Erythroblast (primary cell): ENCODE measurements around the gene PMVK.
A peak's percentile ranks its signal among the peaks of the same experiment; 100 is the strongest.

Experiments
- DNase-seq, 2 experiments: peaks; one replicate each; lab custom pipeline; 2025; lab: John Stamatoyannopoulos, UW
- GATA1 ChIP-seq: IDR thresholded peaks from 2 replicates; pipeline ENCODE4 v1.6.1; 2011; ENCODE audit warnings: low read depth, mild to moderate bottlenecking, control low read depth, low read length, moderate library complexity
- POLR2A ChIP-seq: IDR thresholded peaks from 2 replicates; pipeline ENCODE4 v1.6.1; 2011; ENCODE audit warnings: mild to moderate bottlenecking, low read length

The PMVK gene

DNA sequence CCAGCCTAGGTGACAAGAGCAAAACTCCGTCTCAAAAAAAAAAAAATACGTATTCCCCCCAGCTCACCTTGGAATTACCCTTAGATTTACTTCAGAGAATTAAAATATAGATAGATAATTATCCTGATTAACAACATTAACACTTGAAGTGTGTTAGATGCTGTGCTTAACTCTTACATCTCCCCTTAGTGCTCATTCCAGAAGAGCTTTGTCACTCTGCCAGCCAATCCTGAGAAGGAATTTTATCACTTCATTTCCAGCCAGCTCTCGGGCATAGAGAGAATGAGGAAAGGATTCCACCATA lies 35.6 kb upstream of the PMVK start:
- TF ChIP-seq POLR2A: no peak
- TF ChIP-seq GATA1: no peak
- no peak for DNase-seq

DNA sequence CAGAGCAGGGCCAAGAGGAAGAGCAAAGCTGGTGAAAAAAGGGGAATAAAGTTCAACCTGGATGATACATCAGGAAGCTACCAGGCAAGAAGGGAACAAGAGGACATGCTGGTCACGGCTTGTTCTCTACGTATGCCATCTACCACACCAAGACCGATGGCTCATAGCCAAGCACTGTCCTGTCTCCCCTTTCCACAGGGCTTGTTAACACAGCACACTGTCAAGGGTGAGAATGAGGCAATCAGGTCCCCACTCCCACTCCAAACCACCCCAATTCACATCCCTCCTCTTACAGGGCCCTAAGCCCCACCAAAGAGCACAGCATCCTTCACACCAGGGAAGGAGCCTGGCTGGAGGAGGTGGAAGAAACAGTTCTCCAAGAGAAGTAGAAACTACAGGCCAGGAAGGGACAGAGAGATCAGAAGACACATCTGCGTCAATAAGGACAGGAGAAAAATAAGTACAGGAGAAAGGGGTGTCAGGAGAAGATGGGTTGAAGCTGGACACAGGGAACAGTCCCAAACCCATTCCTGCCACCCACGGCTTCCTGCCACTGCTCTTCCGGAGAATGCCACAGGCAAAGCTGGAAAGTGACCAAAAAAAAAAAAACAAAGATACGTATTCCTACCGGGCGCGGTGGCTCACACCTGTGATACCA lies 35.0 kb upstream of the PMVK start:
- TF ChIP-seq POLR2A (no peak), GATA1 (no peak)
- DNase-seq: peak; percentile 36 to 53

DNA sequence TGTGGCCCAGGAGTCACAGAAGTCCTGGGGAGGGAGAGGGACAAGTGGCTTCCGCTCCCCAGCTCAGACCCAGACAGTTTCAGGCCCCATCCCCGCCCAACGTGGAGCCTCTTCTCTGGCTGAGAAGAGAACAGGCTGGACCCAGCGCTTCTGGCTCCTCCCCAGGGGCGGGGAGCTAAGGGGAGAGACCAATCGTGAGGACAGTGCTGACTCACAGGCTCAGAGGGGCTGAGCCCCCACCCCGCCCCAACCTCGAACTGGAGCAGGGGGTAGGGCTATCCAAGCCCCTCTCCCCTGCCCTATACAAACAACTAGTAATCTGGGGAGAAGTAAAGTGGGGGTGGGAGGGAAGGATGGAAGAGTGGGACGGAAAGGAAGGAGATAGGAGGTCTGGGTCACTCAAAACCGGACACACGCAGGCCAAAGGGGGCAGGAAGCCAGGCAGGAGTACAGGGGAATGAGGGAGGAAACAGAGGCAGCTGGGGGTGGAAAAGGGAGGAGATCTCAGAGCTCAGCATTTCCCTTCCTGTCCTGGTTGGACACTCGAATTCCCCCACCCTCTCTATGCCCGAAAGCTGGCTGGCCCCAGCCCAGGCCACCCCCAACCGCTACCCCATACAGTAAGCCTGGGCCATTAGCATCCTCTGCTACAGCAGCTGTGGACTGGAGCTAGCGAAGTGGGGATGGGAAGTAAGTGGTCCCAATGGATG lies 34.3 kb upstream of the PMVK start, which contains the start of gene SHC1:
TSS of gene SHC1 (minus strand) at position 117 of the 710 bp plus-strand sequence. CDS start 221 bp downstream, outside the sequence.
- TF ChIP-seq GATA1: no peak
- peak; percentile 85 for TF ChIP-seq POLR2A
- peak; percentile 90 to 94 for DNase-seq

DNA sequence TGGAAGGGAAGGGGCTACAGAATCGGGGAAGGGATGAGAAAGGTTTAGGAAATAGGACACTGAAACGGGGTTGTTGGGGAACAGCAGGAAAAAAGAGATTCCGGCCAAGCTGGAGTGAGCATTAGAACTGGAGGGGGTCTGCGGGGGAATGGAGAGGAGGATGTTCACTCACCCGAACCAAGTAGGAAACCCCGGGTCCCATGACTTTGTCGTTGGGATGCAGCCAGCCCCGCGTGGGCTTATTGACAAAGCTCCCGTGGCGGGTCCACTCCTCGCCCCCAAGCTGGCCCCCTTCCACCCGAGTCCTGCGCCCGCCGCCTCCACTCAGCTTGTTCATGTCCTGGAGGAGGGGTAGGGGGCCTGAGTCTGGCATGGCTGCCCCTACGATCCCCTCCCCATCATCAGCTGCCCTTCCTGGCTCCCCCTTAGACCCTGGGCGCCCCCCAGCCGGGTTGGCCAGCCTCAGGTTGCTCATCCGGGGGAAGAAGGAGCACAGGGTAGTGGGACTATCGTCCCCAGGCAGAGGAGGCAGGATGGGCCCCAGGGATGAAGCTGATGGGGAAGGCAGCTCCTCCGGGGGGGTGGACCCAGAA lies 33.4 kb upstream of the PMVK start:
- TF ChIP-seq POLR2A (no peak), GATA1 (no peak)
- DNase-seq: no peak

DNA sequence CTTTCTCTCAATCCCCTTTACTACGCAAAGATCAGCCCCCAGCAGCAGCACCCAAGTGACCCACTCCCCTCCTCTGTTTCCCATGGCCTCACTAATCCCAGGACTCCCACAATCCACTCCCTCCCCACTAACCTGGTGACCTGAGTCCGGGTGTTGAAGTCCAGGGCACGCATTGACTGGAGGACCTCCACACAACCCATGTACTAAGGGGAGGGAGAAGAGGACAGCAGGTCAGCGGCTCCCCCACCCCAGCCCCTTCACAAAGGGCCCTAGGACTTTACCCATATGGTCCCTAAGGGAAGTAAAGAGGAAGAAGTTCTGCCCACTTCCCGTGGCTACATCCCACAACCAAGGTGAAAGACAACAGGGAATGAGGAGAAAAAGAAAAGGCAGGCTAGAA lies 32.7 kb upstream of the PMVK start:
- no peak for DNase-seq
- TF ChIP-seq GATA1: no peak
- no peak for TF ChIP-seq POLR2A

DNA sequence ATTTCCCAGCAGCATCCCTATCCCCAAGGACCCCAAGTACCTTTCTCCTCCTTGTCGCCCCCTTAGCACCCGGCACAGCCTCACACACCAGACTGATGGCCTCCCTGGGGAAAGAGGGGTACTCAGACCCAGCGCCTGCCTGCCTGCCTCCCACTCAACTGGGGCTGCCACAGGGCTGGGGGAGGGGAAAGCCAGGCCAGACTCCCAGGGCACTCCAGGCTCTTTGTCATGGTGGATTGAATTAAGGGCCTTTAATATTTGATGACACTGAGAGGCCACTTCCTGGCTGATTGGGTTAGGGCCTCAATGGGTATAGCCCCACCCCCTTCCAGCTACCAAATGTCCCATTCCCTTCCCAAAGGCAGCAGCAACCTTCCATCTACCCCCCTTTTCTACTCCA lies 32.2 kb upstream of the PMVK start:
- DNase-seq: no peak
- TF ChIP-seq POLR2A (no peak), GATA1 (no peak)

DNA sequence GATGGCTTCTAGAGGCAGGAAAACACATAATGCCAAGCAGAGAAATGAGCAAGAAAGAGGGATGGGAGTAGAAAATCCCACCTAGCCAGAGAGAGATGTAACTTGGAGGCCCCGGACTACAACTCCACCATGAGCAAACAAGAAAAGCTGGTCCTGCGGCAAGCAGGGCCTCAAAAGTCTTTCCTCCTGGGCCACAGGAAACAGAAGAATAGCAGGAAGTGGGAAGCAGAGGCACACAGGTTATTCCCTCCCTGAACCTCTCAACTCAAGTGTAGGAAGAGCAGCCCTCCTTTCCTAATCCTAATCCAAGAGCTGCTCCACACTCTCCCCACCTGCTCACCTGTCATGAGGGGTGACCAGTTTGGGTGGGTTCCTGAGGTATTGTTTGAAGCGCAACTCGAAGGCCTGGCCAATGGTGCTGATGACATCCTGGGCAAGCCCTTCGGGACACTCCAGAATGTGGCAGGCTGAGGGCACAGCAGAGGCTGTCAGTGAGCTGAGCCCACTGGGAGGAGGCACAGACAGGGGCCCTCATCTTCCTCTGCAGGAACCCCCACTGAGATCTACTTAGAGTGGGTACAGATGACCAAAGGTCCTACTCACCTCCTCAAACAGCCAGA lies 30.9 kb upstream of the PMVK start:
- TF ChIP-seq GATA1 (no peak), POLR2A (no peak)
- no peak for DNase-seq

DNA sequence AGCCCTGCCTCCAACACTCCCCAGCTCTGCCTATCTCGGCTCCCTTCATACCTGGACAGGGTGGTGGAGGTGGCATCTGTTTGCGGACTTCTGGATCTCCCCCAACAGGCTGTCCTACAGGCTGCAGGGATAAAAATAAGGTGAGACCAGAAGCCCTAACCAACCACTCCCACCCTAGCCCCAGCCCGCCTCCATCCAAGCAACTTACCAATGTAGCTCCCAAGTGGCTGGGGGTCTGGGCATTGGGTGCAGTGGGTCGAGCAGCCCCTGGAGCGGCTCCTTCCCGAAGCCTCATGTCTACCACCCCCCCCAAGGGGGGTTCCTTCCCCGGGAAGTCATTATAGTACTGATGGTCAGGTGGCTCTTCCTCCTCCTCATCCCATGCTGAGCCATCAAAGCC lies 29.6 kb upstream of the PMVK start:
- TF ChIP-seq GATA1 (no peak), POLR2A (no peak)
- DNase-seq: no peak

DNA sequence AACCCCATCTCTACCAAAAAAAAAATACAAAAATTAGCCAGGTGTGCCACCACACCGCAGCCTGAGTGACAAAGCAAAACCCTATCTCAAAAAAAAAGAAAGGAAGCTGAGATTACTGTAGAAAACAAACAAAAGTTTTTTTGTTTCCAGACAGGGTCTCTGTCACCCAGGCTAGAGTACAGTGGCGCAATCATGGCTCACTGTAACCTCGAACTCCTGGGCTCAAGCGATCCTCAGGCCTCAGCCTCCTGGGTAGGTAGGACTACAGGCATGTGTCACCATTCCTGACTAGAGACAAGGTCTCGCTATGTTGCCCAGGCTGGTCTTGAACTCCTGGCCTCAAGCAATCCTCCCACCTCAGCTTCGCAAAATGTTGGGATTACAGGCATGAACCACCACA lies 27.8 kb upstream of the PMVK start:
- TF ChIP-seq GATA1: no peak
- no peak for TF ChIP-seq POLR2A
- no peak for DNase-seq

DNA sequence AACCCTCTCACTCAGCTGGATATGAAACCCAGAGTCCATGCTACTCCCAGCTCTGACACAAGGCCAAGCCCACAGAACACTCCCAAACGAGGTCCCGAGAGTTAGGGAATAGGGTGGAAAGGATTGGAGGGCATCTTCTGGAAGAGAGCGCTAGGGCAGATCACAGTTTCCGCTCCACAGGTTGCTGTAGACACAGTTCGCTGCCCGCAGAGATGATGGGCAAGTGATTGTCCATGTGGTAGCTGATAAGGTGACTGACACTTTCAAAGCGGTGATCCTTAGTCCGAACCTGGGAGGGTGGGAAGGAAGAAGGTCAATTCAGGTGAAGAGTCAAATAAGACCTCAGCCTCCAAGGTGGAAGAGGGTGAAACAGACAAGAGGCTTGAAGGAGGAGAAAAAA lies 27.1 kb upstream of the PMVK start:
- no peak for DNase-seq
- TF ChIP-seq POLR2A: no peak
- no peak for TF ChIP-seq GATA1

DNA sequence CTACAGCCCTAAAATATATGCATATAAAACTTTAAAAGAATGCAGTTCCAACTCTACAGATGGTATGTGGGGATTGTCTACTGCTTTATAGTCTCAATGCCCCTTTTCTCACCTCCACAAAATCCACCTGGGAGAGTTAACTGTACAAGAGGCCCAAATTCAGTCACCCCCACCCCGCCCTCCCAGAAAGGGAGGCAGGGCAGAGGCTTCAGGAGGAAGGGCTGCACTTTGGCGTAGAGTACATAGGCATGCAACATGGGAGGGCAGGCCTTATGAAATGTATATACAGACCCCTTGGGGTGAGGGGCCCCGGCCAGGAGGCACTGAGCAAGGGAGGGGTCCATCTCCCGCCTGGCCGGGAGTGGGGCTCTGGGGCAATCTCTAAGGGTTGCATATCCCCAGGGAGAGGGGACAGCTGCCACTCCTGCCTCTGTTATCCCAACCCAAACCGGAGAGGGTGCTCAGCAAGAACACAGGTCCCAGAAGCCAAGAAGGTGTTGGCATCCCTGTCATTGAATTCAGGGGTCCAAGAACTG lies 26.3 kb upstream of the PMVK start:
- no peak for DNase-seq
- TF ChIP-seq POLR2A (no peak), GATA1 (no peak)

DNA sequence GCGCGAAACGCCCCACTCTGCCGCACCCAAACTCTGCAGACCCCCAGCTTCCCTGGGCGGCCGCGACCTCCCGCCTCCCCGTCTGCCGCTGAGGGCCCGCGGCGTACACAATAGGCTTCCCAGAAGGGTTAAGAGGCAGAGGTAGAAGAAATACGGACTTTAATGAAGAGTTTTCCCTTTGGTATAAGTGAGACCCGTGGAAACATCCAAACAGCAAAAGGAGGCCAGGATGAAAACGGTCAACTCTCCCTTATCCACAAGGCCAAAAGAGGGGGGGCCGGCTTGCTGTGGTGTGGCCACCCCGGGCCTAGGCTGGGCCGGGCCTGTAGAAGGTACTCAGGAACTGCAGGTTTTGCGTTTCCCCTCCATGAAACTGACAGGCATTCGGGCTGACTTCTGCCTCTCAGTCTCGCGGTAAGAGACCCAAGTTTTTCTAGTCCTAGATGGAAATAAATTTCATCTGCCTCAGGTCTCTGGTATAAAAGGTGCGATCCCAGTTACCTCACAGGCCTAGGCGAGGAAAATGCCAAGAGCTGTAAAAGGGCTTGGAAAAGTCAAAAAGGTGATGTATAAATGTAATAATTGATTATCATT lies 25.7 kb upstream of the PMVK start:
- TF ChIP-seq GATA1 (no peak), POLR2A (peak; percentile 71)
- peak; percentile 66 to 73 for DNase-seq

DNA sequence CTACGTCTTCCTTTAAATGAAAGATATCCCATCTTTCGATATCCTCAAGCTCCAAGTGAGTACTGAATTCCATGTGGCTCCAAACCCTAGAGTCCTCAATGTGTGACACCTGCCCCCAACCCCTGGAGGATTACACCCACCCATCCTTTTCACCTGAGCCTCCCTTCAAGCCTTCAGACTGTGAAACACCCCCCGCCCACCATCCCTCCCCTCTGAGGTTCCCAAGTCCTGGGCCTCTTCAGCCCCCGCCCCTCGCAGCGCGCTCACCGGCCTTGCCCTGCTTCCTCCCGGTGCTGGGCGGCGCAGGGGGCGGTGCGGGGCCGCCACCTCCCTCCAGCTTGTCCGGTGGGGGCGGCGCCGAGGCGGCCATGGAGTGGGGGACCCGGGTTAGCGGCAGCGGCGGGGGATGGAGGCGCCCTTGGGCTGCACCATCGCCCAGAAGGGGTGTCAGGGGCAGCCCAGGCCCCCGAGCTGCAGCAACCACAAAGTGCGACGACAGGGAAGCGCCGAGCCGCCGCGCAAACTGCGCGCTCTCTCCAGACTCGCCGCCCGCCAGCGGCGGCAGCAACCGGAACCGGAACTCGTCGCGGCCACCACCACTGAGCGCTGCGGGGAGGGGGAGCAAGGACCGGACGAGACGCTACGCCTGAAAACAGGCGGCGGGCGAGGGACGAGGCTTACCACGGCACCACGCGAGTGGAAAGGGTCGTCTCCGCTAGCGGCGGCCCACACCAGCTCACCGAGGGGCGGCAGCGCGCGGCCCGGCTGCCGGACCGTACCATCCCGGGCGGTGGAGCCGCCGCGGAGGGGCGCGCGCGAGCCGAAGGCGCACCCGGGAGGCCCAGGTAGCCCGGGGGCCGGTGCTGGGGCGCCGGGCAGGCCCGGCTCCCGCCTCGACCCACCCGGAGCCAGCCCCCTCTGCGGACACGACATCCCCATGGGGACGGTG lies 25.0 kb upstream of the PMVK start, which contains the start of gene PYGO2:
TSS of gene PYGO2 (minus strand) at position 576 of the 949 bp plus-strand sequence. CDS start at position 370, 206 bp downstream.
- peak; percentile 87 to 91 for DNase-seq
- TF ChIP-seq POLR2A (peak; percentile 91), GATA1 (no peak)
